K562 (cell line): ENCODE data around the gene ANO8. TPM values are rescaled to one million over a fixed set of nuclear protein-coding genes. Genes with fewer than 3 reads are reported as not detected.
A peak's percentile ranks its signal among the peaks of the same experiment; 100 is the strongest.

Experiments used
- ARNT ChIP-seq, 2 experiments: fragments of 450-650 bp; IDR thresholded peaks; 2 replicates each; pipeline ENCODE4 v1.6.1; 2016; ENCODE audit warnings: mild to moderate bottlenecking in 1 of 2
- ESRRA ChIP-seq: fragments of 450-650 bp; IDR thresholded peaks from 2 replicates; pipeline ENCODE4 v1.6.1; 2014; ENCODE audit warnings: low read depth, mild to moderate bottlenecking, moderate library complexity, borderline replicate concordance
- ETS2 ChIP-seq: IDR thresholded peaks from 2 replicates; pipeline ENCODE4 v1.6.1; 2016; ENCODE audit warnings: borderline replicate concordance, missing genetic modification characterization, mild to moderate bottlenecking, moderate library complexity, missing compliant biosample characterization; ENCODE audit not compliant: poor library complexity, severe bottlenecking
- FOXP1 ChIP-seq: sonication (generic); formaldehyde crosslinking; IDR thresholded peaks from 2 replicates; pipeline ENCODE4 v1.8.0; 2022; ENCODE audit warnings: mild to moderate bottlenecking, missing genetic modification reagents
- HDAC6 ChIP-seq: IDR thresholded peaks from 2 replicates; pipeline ENCODE4 v1.6.1; 2012; ENCODE audit warnings: low read depth, mild to moderate bottlenecking, control low read depth, inconsistent platforms, low read length, moderate library complexity
- HMG20A ChIP-seq: fragments of 450-650 bp; formaldehyde crosslinking; conservative IDR thresholded peaks from 2 replicates; pipeline ENCODE4 v1.4.0; 2020; ENCODE audit warnings: mild to moderate bottlenecking, mixed read lengths
- HOMEZ ChIP-seq: fragments of 250-450 bp; sonication (Bioruptor Pico); IDR thresholded peaks from 2 replicates; pipeline ENCODE4 v1.4.0; 2020; ENCODE audit warnings: mild to moderate bottlenecking, moderate library complexity
- JUND ChIP-seq, 2 experiments: IDR thresholded peaks; 2 replicates in 1 of 2; 3 replicates in 1 of 2; pipeline ENCODE4 v1.6.1; 2011; ENCODE audit warnings: borderline replicate concordance in 2 of 2, low read depth in 2 of 2, low read length in 2 of 2, improper control_type of control experiment in 1 of 2, missing biosample characterization in 1 of 2, missing genetic modification characterization in 1 of 2, missing genetic modification reagents in 1 of 2
- NFIC ChIP-seq: fragments of 450-650 bp; IDR thresholded peaks from 2 replicates; pipeline ENCODE4 v1.6.1; 2017; ENCODE audit warnings: mild to moderate bottlenecking, inconsistent platforms
- PHB ChIP-seq: fragments of 250-450 bp; sonication (Bioruptor Pico); IDR thresholded peaks from 2 replicates; pipeline ENCODE4 v1.5.0; 2021
- PHF20 ChIP-seq: fragments of 450-650 bp; IDR thresholded peaks from 2 replicates; pipeline ENCODE4 v1.6.1; 2018; ENCODE audit not compliant: partially characterized antibody
- RAD21 ChIP-seq, 2 experiments: fragments of 250-450 bp in 1 of 2; fragments of 450-650 bp in 1 of 2; sonication (Bioruptor Pico) in 1 of 2; formaldehyde crosslinking in 1 of 2; IDR thresholded peaks in 1 of 2; conservative IDR thresholded peaks in 1 of 2; 2 replicates each; pipeline versions ENCODE4 v1.4.0 to v1.8.0; 2020 to 2022; ENCODE audit warnings: mild to moderate bottlenecking in 2 of 2, moderate library complexity in 1 of 2
- SAFB ChIP-seq: fragments of 200-400 bp; formaldehyde crosslinking; IDR thresholded peaks from 2 replicates; pipeline ENCODE4 v1.6.1; 2017; ENCODE audit warnings: low read depth, low read length, borderline replicate concordance
- SAFB2 ChIP-seq: fragments of 200-400 bp; formaldehyde crosslinking; IDR thresholded peaks from 2 replicates; pipeline ENCODE4 v1.6.1; 2018; ENCODE audit warnings: borderline replicate concordance, low read length, low read depth, moderate library complexity; ENCODE audit not compliant: severe bottlenecking
- SNRNP70 ChIP-seq: fragments of 200-400 bp; formaldehyde crosslinking; optimal IDR thresholded peaks from 2 replicates; pipeline ENCODE3; 2017; ENCODE audit warnings: low read depth, low read length
- STAT5A ChIP-seq: IDR thresholded peaks from 2 replicates; pipeline ENCODE4 v1.6.1; 2012; ENCODE audit warnings: low read length, inconsistent platforms, borderline replicate concordance
- THRB ChIP-seq: fragments of 450-650 bp; formaldehyde crosslinking; conservative IDR thresholded peaks from 2 replicates; pipeline ENCODE4 v1.4.0; 2022; ENCODE audit warnings: mild to moderate bottlenecking, missing genetic modification characterization
- TOE1 ChIP-seq, 2 experiments: fragments of 450-650 bp in 1 of 2; sonication (generic) in 1 of 2; formaldehyde crosslinking in 1 of 2; IDR thresholded peaks; 2 replicates each; pipeline versions ENCODE4 v1.7.1 to v1.8.0; 2016 to 2022; ENCODE audit warnings: borderline replicate concordance in 2 of 2, mild to moderate bottlenecking in 2 of 2, antibody characterized with exemption in 1 of 2, inconsistent platforms in 1 of 2, low read depth in 1 of 2, missing genetic modification reagents in 1 of 2, moderate library complexity in 1 of 2
- ZBTB12 ChIP-seq: fragments of 250-450 bp; sonication (Bioruptor Pico); IDR thresholded peaks from 2 replicates; pipeline ENCODE4 v1.4.0; 2020
- ZFPM2 ChIP-seq: fragments of 250-450 bp; sonication (Bioruptor Pico); IDR thresholded peaks from 2 replicates; pipeline ENCODE4 v1.5.1; 2022; ENCODE audit warnings: mild to moderate bottlenecking
- ZNF224 ChIP-seq: sonication (generic); formaldehyde crosslinking; IDR thresholded peaks from 2 replicates; pipeline ENCODE4 v1.8.0; 2022; ENCODE audit warnings: mild to moderate bottlenecking, missing genetic modification reagents
- ZNF24 ChIP-seq: fragments of 450-650 bp; IDR thresholded peaks from 2 replicates; pipeline ENCODE4 v1.6.1; 2016
- ZNF282 ChIP-seq: sonication (generic); formaldehyde crosslinking; IDR thresholded peaks from 2 replicates; pipeline ENCODE4 v1.8.1; 2023; ENCODE audit warnings: missing genetic modification reagents
- polyA plus RNA-seq, 8 experiments: library from polyadenylated mRNA; depleted of rRNA in 4 of 8; stranded (reverse) in 5 of 8; unstranded in 3 of 8; fragments of >200 nt; fragmentation: Nextera tagmentation in 2 of 8; fragmentation: Illumina TruSeq in 1 of 8; extraction: Ambion mirVana in 2 of 8; extraction: Trizol in 1 of 8; gene quantifications; 2 replicates each; pipeline versions ENCODE4 v1.2.1 to v1.2.3, GENCODE V29; 2011 to 2014; ENCODE audit warnings: inconsistent platforms in 1 of 8, missing spikeins in 1 of 8
- total RNA-seq, 7 experiments: library from RNA; depleted of rRNA in 6 of 7; stranded (reverse); fragments of >200 nt in 6 of 7; fragmentation: Illumina TruSeq in 2 of 7; extraction: Trizol in 2 of 7; gene quantifications; 2 replicates each; pipeline versions ENCODE4 v1.2.1 to v1.2.3, GENCODE V29; 2011 to 2021; ENCODE audit warnings: low replicate concordance in 1 of 7

ANO8 gene
- total and polyA plus RNA-seq, 9 of the 15 experiments (the other 6 are each of a cell fraction or from before 2014, with no cell fraction given), result 0.07 to 7.6 (median 2.3) TPM; not detected in 1

GRCh38 chr19:17332677-17333581 is 1.7 kb downstream of the ANO8 start (continued):
- TF ChIP-seq ZBTB12 (CRISPR knock-in tag), result no peak
- no peak for TF ChIP-seq SNRNP70
- TF ChIP-seq TOE1 (IDR thresholded peaks at IDR 0.05; ENCODE audit: borderline replicate concordance), result no peak
- TF ChIP-seq TOE1 (CRISPR knock-in tag; IDR thresholded peaks at IDR 0.05; ENCODE audit: borderline replicate concordance, low read depth), result no peak
- no peak for TF ChIP-seq SAFB
- TF ChIP-seq ETS2, result no peak
- no peak for TF ChIP-seq PHB (CRISPR knock-in tag)
- TF ChIP-seq HDAC6, result no peak
- no peak for TF ChIP-seq ZNF224 (CRISPR knock-in tag)
- no peak for TF ChIP-seq STAT5A
- no peak for TF ChIP-seq PHF20
- TF ChIP-seq HOMEZ (CRISPR knock-in tag), result no peak
- no peak for TF ChIP-seq RAD21 (CRISPR knock-in tag; conservative IDR thresholded peaks at IDR 0.05 in 1 of 2, IDR thresholded peaks at IDR 0.05 in 1 of 2)
- TF ChIP-seq NFIC, result no peak
- TF ChIP-seq FOXP1, result 0 out of 2 replicates have a peak, but pooled peaks have one; percentile 20
- no peak; the same call in 1 of the 2 replicates for TF ChIP-seq ZNF282 (CRISPR knock-in tag)
- TF ChIP-seq SAFB2, result no peak
- no peak for TF ChIP-seq ZNF24
- no peak for TF ChIP-seq ARNT (IDR thresholded peaks at IDR 0.05)
- TF ChIP-seq ZFPM2 (CRISPR knock-in tag), result no peak
- TF ChIP-seq THRB (CRISPR knock-in tag), result no peak
- no peak for TF ChIP-seq JUND (IDR thresholded peaks at IDR 0.05; ENCODE audit: borderline replicate concordance, low read depth, low read length)
- TF ChIP-seq JUND (tag; IDR thresholded peaks at IDR 0.05; ENCODE audit: borderline replicate concordance, low read depth, low read length), result no peak
- TF ChIP-seq ESRRA, result no peak; the same call in 1 of the 2 replicates
- TF ChIP-seq HMG20A, result no peak
